Measurements from ENCODE around the gene CD48. TPM values are rescaled to one million over a fixed set of nuclear protein-coding genes. Genes with fewer than 3 reads are reported as not detected.

CD48 gene
- total and polyA plus RNA-seq, 7 donors = 0.35 to 1.7 (median 0.99) TPM

- Histone ChIP-seq H3K9me3 (peaks cover 10% of the 10 kb centered on the region), H3K4me3 (no peak overlapping the region), H3K27me3 (ENCODE audit: insufficient read depth in 3 of 3, low read length in 2 of 3) (peaks cover 0 to 2% (median 0%) of the 10 kb centered on the region in 3 donors), H3K27ac (no peak overlapping the region), H3K36me3 (ENCODE audit: insufficient read depth in 1 of 2, low read depth in 1 of 2) (no peaks in the 10 kb centered on the region), H3K4me1 (no peaks in the 10 kb centered on the region)
- no peak for ATAC-seq
- TF ChIP-seq CTCF (IDR thresholded peaks at IDR 0.05) = no peak
- intact Hi-C loops (cut with DNase I) = no loop called here
- no peak for DNase-seq
Measured at GRCh38 chr1:160669276-160669675, 42.3 kb downstream of the CD48 start.

- no peak for TF ChIP-seq CTCF (IDR thresholded peaks at IDR 0.05)
- Histone ChIP-seq H3K4me3 (no peak overlapping the region), H3K4me1 (no peaks in the 10 kb centered on the region), H3K9me3 (peaks cover 10% of the 10 kb centered on the region), H3K27ac (no peak overlapping the region), H3K27me3 (ENCODE audit: insufficient read depth in 3 of 3, low read length in 2 of 3) (peaks cover 0 to 2% (median 0%) of the 10 kb centered on the region in 3 donors), H3K36me3 (ENCODE audit: insufficient read depth in 1 of 2, low read depth in 1 of 2) (no peaks in the 10 kb centered on the region)
- 76 to 83% (median 83%) methylated on average over 2 of the region's 2 CpGs for WGBS, 3 donors
- ATAC-seq (no peak), DNase-seq (no peak)
- intact Hi-C loops (cut with DNase I) = no loop called here
Measured at GRCh38 chr1:160667896-160668295, 43.7 kb downstream of the CD48 start.

GRCh38 chr1:160666079-160666442, 45.6 kb downstream of the CD48 start:
- H3K27ac ChIP-seq = peak overlapping the region; percentile 50
- 47 to 57% (median 48%) methylated on average over 3 of the region's 3 CpGs for WGBS, 3 donors

GRCh38 chr1:160665330-160666078, 46.1 kb downstream of the CD48 start:
- peak overlapping the region; percentile 50 for H3K27ac ChIP-seq
- H3K4me3 ChIP-seq = no peak overlapping the region

More at GRCh38 chr1:160666079-160666442, 45.6 kb downstream of the CD48 start:
- Histone ChIP-seq H3K9me3 (peaks cover 10% of the 10 kb centered on the region), H3K36me3 (ENCODE audit: insufficient read depth in 1 of 2, low read depth in 1 of 2) (no peaks in the 10 kb centered on the region), H3K27me3 (ENCODE audit: insufficient read depth in 3 of 3, low read length in 2 of 3) (no peaks in the 10 kb centered on the region), H3K4me1 (no peaks in the 10 kb centered on the region), H3K4me3 (no peak overlapping the region)
- no peak for TF ChIP-seq CTCF (IDR thresholded peaks at IDR 0.05)
- DNase-seq = no peak
- ATAC-seq = no peak
- intact Hi-C loops (cut with DNase I) = no loop called here

More at GRCh38 chr1:160665330-160666078, 46.1 kb downstream of the CD48 start:
- Histone ChIP-seq H3K4me1 (no peaks in the 10 kb centered on the region), H3K27me3 (ENCODE audit: insufficient read depth in 3 of 3, low read length in 2 of 3) (no peaks in the 10 kb centered on the region), H3K36me3 (ENCODE audit: insufficient read depth in 1 of 2, low read depth in 1 of 2) (no peaks in the 10 kb centered on the region), H3K9me3 (peaks cover 10% of the 10 kb centered on the region)
- intact Hi-C loops (cut with DNase I) = no loop called here
- DNase-seq (peak; percentile 40 to 62), ATAC-seq (no peak)
- no peak for TF ChIP-seq CTCF (IDR thresholded peaks at IDR 0.05)
- 23 to 30% (median 27%) methylated on average over 6 of the region's 6 CpGs for WGBS, 3 donors

All from psoas muscle (tissue), 8 donors.